Measurements from ENCODE around the gene SYNJ2. TPM values are rescaled to one million over a fixed set of nuclear protein-coding genes. Genes with fewer than 3 reads are reported as not detected.
"Not testable (repeated sequence)": the region's sequence is repeated elsewhere in the genome, so short reads cannot be mapped to it uniquely, and the experiment has no call there.

SYNJ2 gene
- total RNA-seq, 2 experiments from 2014 or later = 38.2 to 38.5 TPM

DNA sequence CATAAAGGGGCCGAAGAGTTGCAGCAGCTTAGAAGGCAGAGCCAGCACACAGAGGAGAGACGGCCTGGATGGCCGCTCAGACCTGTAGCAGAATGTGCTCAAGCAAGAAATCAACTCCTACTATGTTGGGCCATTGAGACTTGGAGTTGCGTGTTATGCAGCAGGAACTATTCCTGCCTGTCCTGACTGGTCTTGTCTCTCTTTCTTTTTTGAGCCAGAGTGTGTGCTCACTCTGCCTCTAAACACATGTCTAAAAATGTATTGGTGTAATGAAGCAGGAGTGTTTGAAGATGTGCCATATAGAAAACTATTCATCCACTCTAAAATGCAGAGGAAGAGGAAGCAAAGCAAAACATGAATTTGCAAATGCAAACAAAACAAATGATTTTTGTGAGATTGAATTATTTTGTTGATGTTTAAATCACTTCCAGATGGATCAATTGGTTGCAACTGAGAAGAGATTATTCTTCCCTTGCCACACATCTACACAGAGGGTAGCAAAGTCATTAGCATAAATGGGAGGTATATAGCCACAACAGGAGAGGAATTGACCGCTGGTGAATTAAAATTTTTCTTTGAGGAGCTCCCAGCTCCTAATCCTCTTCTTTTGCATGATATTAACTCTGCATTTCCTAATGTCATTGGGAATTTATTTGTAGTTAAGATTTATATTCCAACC, 20.4 kb upstream of the SYNJ2 start:
- peaks cover 27% of the 10 kb centered on the region for H3K4me1 Mint-ChIP-seq (ENCODE audit: low read depth)
- H3K9me3 Mint-ChIP-seq (ENCODE audit: insufficient read depth) = peaks cover 35% of the 10 kb centered on the region
- ChIA-PET POLR2A (interaction anchor here (1.0 kb wide), 1 partner anchor 9 kb away, joined by 3 read pairs; no protein-coding TSS in a partner anchor), CTCF (interaction anchor here (0.9 to 1.7 kb wide), 5 partner anchors 14 to 111 kb away, joined by 3 to 5 read pairs (median 3); no protein-coding TSS in a partner anchor)
- no peak overlapping the region for H3K4me3 Mint-ChIP-seq
- H3K27me3 Mint-ChIP-seq (ENCODE audit: low read depth) = no peaks in the 10 kb centered on the region
- no peak overlapping the region for H3K27ac Mint-ChIP-seq
- DNase-seq (no peak), ATAC-seq (no peak)
- H3K36me3 Mint-ChIP-seq (ENCODE audit: low read depth) = peaks cover 24% of the 10 kb centered on the region

DNA sequence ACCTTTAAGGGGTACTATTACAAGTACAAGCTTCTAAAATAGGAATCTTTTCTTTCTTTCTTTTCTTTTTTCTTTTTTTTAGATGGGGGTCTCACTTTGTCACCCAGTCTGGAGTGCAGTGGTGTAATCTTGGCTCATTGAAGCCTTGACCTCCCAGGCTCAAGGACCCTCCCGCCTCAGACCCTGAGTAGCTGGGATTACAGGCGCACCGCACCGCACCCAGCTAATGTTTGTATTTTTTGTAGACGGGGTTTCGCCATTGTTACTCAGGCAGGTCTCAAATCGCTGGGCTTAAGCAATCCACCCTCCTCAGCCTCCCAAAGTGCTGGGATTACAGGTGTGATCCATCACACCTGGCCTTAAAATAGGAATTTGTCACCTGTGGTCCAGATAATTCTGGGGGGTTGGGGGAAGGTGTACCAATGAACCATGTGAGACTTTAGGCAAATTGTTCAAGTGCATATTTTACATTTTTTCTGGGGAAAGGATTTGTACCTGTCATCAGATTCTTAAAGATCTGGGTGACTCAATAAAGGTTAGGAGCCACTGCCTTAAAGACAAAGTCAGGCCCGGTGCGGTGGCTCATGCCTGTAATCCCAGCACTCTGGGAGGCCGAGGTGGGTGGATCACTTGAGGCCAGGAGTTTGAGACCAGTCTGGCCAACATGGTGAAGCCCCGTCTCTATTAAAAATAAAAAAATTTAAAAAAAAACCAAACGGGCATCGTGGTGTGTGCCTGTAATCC, 19.7 kb upstream of the SYNJ2 start:
- POLR2A ChIA-PET = no interaction called here
- DNase-seq (no peak), ATAC-seq (peak; percentile 5)
- Mint-ChIP-seq H3K4me3 (peak overlapping the region; percentile 69), H3K9me3 (ENCODE audit: insufficient read depth) (peaks cover 35% of the 10 kb centered on the region), H3K36me3 (ENCODE audit: low read depth) (peaks cover 24% of the 10 kb centered on the region), H3K27ac (peak overlapping the region; percentile 86), H3K4me1 (ENCODE audit: low read depth) (peaks cover 28% of the 10 kb centered on the region), H3K27me3 (ENCODE audit: low read depth) (no peaks in the 10 kb centered on the region)
- CTCF ChIA-PET = interaction anchor here (1.2 to 1.7 kb wide), 4 partner anchors 14 to 111 kb away, joined by 3 to 5 read pairs (median 4); no protein-coding TSS in a partner anchor

DNA sequence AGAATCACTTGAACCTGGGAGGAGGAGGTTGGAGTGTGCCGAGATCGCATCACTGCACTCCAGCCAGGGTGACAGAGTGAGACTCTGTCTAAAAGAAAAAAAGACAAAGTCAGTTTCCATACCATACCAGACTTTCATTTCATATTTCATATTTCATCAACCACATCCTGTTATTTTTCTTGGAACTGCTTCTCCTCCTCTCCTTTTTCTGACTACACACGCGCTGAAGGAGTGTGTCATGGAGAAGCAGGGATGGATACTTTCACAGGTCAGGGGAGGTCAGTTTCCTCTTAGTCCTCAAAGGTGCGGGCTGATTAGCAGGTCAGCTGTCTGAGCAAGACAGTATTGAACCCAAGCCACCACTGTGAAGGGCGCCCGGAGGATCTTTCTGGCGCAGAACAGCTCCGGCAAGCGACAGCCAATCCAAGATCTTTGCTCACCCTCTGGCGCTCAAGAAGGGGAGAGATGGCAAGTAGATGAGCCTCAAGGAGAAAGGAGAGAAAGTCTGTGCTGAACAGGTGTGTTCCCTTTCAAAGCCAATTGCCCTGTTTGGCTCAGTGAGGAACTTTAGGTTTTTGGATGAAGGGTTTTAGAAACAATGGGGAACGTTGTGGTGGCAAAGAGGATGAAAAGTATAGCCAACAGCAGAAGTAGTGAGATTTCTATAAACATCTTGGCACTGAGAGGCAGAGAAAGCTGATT, 18.9 kb upstream of the SYNJ2 start:
- ChIA-PET POLR2A (interaction anchor here (0.5 kb wide), 1 partner anchor 17 kb away, joined by 3 read pairs; no protein-coding TSS in a partner anchor), CTCF (interaction anchor here (0.9 to 1.7 kb wide), 5 partner anchors 31 to 110 kb away, joined by 3 to 4 read pairs (median 3); no protein-coding TSS in a partner anchor)
- Mint-ChIP-seq H3K36me3 (ENCODE audit: low read depth) (peaks cover 24% of the 10 kb centered on the region), H3K9me3 (ENCODE audit: insufficient read depth) (peaks cover 35% of the 10 kb centered on the region), H3K4me3 (peak overlapping the region; percentile 69), H3K4me1 (ENCODE audit: low read depth) (peaks cover 29% of the 10 kb centered on the region), H3K27ac (peak overlapping the region; percentile 86), H3K27me3 (ENCODE audit: low read depth) (no peaks in the 10 kb centered on the region)
- DNase-seq (peak; percentile 37), ATAC-seq (peak; percentile 73)

DNA sequence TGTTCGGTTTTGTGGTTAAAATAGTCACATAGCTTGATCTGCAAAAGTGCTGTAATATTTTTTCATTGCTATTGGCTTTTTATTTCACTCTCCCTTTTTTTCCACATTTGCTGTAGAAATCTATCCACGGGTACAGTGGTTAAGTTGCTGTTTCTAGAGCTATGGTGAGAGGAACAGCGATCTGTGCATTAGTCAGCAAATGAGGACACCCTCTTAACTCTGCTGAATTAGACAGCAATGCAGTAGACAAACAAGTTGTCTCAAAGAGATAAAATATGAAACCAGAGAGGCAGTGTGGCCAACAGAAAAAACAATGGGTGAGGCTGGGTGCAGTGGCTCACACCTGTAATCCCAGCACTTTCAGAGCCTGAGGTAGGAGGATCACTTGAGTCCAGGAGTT, 17.6 kb upstream of the SYNJ2 start:
- DNase-seq (no peak), ATAC-seq (no peak)
- Mint-ChIP-seq H3K27me3 (ENCODE audit: low read depth) (no peaks in the 10 kb centered on the region), H3K9me3 (ENCODE audit: insufficient read depth) (peaks cover 24% of the 10 kb centered on the region), H3K36me3 (ENCODE audit: low read depth) (peaks cover 20% of the 10 kb centered on the region), H3K27ac (peak overlapping the region; percentile 69), H3K4me1 (ENCODE audit: low read depth) (peaks cover 32% of the 10 kb centered on the region), H3K4me3 (peak overlapping the region; percentile 18)
- CTCF ChIA-PET = interaction anchor here (0.6 to 1.5 kb wide), 6 partner anchors 17 to 630 kb away, joined by 3 to 4 read pairs (median 3); no protein-coding TSS in a partner anchor
- POLR2A ChIA-PET = no interaction called here

DNA sequence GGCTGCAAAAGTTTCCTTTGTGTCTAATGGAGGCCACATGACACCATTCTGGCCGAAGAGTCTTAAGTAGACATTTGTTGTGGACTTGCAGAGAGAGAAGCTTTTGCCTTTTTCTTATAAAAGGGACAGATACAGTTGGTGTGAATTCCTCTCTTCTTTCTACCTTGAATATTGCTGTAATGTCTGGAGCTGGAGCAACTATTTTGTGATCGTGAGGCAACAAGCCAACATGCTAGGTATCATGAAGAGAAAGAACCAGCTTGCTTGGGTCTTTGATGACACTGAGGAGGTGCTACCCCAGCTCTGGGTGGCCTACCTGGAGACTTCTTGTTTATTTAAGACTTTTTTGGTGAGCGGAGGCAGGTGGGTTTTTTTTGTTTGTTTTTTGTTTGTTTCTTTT, 16.3 kb upstream of the SYNJ2 start:
- H3K27me3 Mint-ChIP-seq (ENCODE audit: low read depth) = peaks cover under 1% of the 10 kb centered on the region
- H3K27ac Mint-ChIP-seq = no peak overlapping the region
- H3K4me3 Mint-ChIP-seq = no peak overlapping the region
- H3K36me3 Mint-ChIP-seq (ENCODE audit: low read depth) = peaks cover 13% of the 10 kb centered on the region
- POLR2A ChIA-PET = no interaction called here
- no peak for ATAC-seq
- peaks cover 34% of the 10 kb centered on the region for H3K4me1 Mint-ChIP-seq (ENCODE audit: low read depth)
- CTCF ChIA-PET = interaction anchor here (0.7 kb wide), 1 partner anchor 12 kb away, joined by 3 read pairs; no protein-coding TSS in a partner anchor
- peaks cover 15% of the 10 kb centered on the region for H3K9me3 Mint-ChIP-seq (ENCODE audit: insufficient read depth)
- DNase-seq = no peak

DNA sequence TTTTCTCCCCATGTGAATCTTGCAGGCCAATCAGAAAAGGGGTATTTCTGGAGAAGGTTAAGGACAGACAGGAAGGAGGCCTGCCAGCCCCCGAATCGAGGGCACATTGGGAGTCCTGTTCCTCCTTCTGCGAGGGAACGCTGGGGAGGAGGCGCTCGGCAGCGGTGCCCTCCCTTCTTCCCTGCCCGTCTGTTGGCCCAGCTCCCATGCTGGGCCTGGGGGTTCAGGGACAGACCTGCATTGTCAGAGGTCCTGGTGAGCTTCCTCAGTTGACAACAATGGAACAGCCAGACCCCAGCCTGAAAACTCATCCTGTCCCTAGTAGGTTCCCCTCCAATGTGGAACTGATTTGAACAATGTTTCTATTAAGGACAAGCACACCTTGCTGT, 15.1 kb upstream of the SYNJ2 start:
- ATAC-seq = no peak
- no peak overlapping the region for H3K27ac Mint-ChIP-seq
- no peak for DNase-seq
- ChIA-PET POLR2A (no interaction called here), CTCF (no interaction called here)
- peaks cover 7% of the 10 kb centered on the region for H3K9me3 Mint-ChIP-seq (ENCODE audit: insufficient read depth)
- H3K27me3 Mint-ChIP-seq (ENCODE audit: low read depth) = peaks cover 10% of the 10 kb centered on the region
- no peak overlapping the region for H3K4me3 Mint-ChIP-seq
- peaks cover 31% of the 10 kb centered on the region for H3K4me1 Mint-ChIP-seq (ENCODE audit: low read depth)
- H3K36me3 Mint-ChIP-seq (ENCODE audit: low read depth) = peaks cover 13% of the 10 kb centered on the region

DNA sequence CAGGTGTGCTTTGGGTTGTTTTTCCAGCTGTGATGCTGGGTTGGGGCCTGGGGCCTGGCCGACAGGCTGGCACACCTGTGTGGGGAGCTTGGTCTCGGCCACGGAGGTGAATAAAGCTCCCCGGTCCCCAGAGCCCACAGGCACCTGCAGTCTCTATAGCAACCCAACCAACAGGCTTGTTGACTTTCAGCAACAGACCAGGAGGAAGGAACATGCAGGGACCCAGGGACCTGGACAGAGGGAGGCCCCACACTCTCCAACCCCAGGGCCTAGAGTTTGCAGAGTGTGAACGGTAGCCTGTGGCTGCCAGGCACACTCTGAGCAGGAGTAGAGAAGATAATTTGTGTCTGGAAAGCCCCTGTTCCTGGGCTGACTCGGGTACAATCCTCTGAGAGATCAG, 14.6 kb upstream of the SYNJ2 start:
- Mint-ChIP-seq H3K27me3 (ENCODE audit: low read depth) (peaks cover 11% of the 10 kb centered on the region), H3K4me3 (no peak overlapping the region), H3K27ac (no peak overlapping the region), H3K9me3 (ENCODE audit: insufficient read depth) (peaks cover 7% of the 10 kb centered on the region), H3K36me3 (ENCODE audit: low read depth) (peaks cover 13% of the 10 kb centered on the region), H3K4me1 (ENCODE audit: low read depth) (peaks cover 27% of the 10 kb centered on the region)
- ATAC-seq (no peak), DNase-seq (no peak)
- ChIA-PET POLR2A (no interaction called here), CTCF (no interaction called here)

DNA sequence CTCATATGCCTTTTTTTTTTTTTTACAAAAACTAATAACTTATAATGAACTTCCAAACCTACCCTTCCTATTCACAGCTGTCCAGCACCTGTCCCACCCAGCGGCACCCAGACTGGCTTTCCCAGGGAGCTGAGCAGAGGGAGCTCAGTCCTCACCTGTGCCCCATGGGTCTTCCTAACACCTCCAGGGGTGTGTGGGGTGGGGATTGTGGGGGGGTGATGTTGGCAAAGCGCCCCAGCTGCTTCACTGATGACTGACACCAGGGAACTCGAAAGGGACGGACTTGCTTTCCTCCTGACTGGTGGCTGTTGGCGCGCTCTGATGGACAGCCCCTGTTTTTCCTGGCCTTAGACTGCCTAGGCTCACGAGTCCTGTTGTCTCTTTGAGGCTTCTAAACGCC, 14.2 kb upstream of the SYNJ2 start:
- Mint-ChIP-seq H3K36me3 (ENCODE audit: low read depth) (peaks cover 13% of the 10 kb centered on the region), H3K4me1 (ENCODE audit: low read depth) (peaks cover 24% of the 10 kb centered on the region), H3K27me3 (ENCODE audit: low read depth) (peaks cover 13% of the 10 kb centered on the region), H3K9me3 (ENCODE audit: insufficient read depth) (peaks cover 7% of the 10 kb centered on the region), H3K4me3 (no peak overlapping the region), H3K27ac (no peak overlapping the region)
- ATAC-seq = no peak
- POLR2A ChIA-PET = no interaction called here
- CTCF ChIA-PET = interaction anchor here (1.4 kb wide), 1 partner anchor 20 kb away, joined by 4 read pairs; no protein-coding TSS in a partner anchor
- no peak for DNase-seq

DNA sequence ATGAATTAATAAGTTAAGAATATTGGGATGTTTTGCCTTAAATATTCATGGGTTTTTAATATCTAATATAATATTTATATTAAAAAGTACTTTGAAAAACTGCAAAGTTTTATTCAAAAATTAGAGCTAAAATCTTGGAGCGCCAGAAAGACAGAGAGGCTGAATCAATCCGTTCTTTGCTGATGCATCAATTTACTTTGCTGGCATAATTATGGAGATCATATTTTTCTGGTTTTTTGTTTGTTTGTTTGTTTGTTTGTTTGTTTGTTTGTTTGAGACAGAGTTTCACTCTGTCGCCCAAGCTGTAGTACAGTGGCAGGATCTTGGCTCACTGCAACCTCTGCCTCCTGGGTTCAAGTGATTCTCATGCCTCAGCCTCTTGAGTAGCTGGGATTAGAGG, 9.5 kb upstream of the SYNJ2 start:
- H3K36me3 Mint-ChIP-seq (ENCODE audit: low read depth); DNase-seq; ATAC-seq; H3K9me3 Mint-ChIP-seq (ENCODE audit: insufficient read depth); H3K27ac Mint-ChIP-seq; H3K4me3 Mint-ChIP-seq; H3K4me1 Mint-ChIP-seq (ENCODE audit: low read depth): not testable (repeated sequence)
- ChIA-PET CTCF (interaction anchor here (3.2 kb wide), 1 partner anchor 99 kb away, joined by 9 read pairs; no protein-coding TSS in a partner anchor), POLR2A (interaction anchor here (0.8 kb wide), 1 partner anchor 82 kb away, joined by 3 read pairs; no protein-coding TSS in a partner anchor)
- peaks cover 18% of the 10 kb centered on the region for H3K27me3 Mint-ChIP-seq (ENCODE audit: low read depth)

DNA sequence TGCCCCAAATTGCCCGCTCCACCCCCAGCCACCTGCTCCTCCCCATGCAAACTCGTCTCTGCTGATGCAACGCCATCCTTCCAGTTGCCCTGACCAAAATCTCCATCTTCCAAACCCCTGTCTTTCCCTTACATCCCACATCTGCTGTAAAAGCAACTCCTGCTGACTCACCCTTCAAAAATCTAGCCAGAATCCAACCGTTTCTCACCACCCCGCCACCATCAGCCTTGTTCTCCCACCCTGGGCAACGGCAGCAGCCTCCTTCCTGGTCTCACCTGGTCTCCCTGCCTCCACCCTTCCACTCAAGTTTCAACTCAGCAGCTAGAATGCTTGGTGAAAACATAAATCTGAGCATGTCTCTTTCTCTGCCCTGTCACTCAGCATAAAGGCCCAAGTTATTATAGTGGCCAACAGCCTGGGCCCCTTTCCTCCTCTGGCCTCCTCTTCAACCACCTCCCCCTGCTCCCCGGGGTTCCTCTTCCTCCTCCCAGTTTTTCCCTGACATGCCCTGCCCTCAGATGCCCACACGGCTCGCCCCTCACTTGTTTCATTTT, 7.2 kb upstream of the SYNJ2 start:
- DNase-seq (no peak), ATAC-seq (no peak)
- peaks cover 22% of the 10 kb centered on the region for H3K4me1 Mint-ChIP-seq (ENCODE audit: low read depth)
- H3K9me3 Mint-ChIP-seq (ENCODE audit: insufficient read depth) = no peaks in the 10 kb centered on the region
- H3K27ac Mint-ChIP-seq = no peak overlapping the region
- H3K4me3 Mint-ChIP-seq = no peak overlapping the region
- CTCF ChIA-PET = interaction anchor here (1.4 kb wide), 1 partner anchor 98 kb away, joined by 4 read pairs; no protein-coding TSS in a partner anchor
- H3K36me3 Mint-ChIP-seq (ENCODE audit: low read depth) = no peaks in the 10 kb centered on the region
- H3K27me3 Mint-ChIP-seq (ENCODE audit: low read depth) = peaks cover 30% of the 10 kb centered on the region
- POLR2A ChIA-PET = no interaction called here

DNA sequence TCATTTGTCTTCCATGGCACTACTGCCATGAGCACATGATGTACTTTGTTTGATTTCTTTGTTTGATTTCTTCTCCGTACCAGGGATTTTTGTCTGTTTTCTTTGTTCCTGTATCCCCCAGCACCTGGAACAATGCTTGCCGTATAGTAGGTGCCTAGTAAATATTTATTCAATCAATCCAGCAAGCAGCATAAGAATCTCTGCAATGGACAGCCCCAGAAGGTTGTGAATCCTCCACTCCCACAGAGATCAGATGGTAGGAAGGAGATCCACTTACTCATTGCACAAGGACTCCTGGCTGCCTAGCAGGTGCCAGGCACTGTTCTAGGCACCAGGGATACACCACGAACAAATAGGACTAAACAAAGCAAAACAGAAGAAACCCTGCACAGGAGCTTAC, 6.7 kb upstream of the SYNJ2 start:
- Mint-ChIP-seq H3K27ac (no peak overlapping the region), H3K27me3 (ENCODE audit: low read depth) (peaks cover 30% of the 10 kb centered on the region), H3K36me3 (ENCODE audit: low read depth) (no peaks in the 10 kb centered on the region), H3K4me3 (no peak overlapping the region), H3K4me1 (ENCODE audit: low read depth) (peaks cover 28% of the 10 kb centered on the region), H3K9me3 (ENCODE audit: insufficient read depth) (no peaks in the 10 kb centered on the region)
- ChIA-PET CTCF (interaction anchor here (1.4 to 1.5 kb wide), 2 partner anchors 28 to 97 kb away, joined by 3 to 4 read pairs; no protein-coding TSS in a partner anchor), POLR2A (no interaction called here)
- DNase-seq (no peak), ATAC-seq (no peak)

Measured in activated CD8-positive, alpha-beta T cell treated with anti-CD3 and anti-CD28 coated beads, Interleukin-2, amount 10 ng/mL, durations not matched to agents 7 days and 5 days (primary cell).